ENCODE results near the gene MDK.

The MDK gene

DNA sequence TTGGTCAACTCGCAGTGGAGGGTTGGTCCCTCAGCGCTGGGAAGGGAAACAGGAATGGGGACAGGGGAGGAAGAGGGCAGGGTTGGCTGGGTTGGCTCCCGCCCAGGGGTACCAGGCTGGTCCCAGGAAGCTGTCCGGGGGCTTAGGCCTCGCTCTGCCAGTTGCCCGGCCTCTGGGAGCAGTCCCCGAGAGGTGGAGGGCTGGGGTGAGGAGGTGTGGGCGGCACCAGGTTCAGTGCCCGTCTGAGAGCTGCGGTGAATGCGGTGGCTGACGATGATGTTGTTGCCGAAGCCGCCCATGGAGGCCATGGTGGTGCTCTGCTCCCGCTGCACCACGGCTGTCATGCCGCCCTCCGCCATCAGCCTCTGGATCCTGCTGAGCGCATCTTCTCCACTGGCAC, 16.1 kb downstream of the MDK start:
- TF ChIP-seq ZNF423 (tag by site-specific recombination; IDR thresholded peaks at IDR 0.05) (no peak), ZBTB21 (tag by site-specific recombination; IDR thresholded peaks at IDR 0.05) (no peak), ZNF133 (tag by site-specific recombination; IDR thresholded peaks at IDR 0.05) (no peak), ZNF521 (tag by site-specific recombination; IDR thresholded peaks at IDR 0.05) (no peak), ZNF596 (tag by site-specific recombination; IDR thresholded peaks at IDR 0.05) (no peak), ZNF544 (tag by site-specific recombination; IDR thresholded peaks at IDR 0.05) (no peak), KLF8 (tag by site-specific recombination; IDR thresholded peaks at IDR 0.05) (no peak), ZNF184 (tag by site-specific recombination; IDR thresholded peaks at IDR 0.05) (no peak), ZEB2 (tag by site-specific recombination; IDR thresholded peaks at IDR 0.05) (no peak), ZNF112 (tag by site-specific recombination; IDR thresholded peaks at IDR 0.05) (no peak), ZFHX2 (tag by site-specific recombination; conservative IDR thresholded peaks at IDR 0.05) (no peak), ZSCAN4 (tag by site-specific recombination; IDR thresholded peaks at IDR 0.05) (no peak), ZNF16 (tag by site-specific recombination; IDR thresholded peaks at IDR 0.05; ENCODE audit: low read depth) (no peak), ZNF23 (tag by site-specific recombination; IDR thresholded peaks at IDR 0.05; ENCODE audit: borderline replicate concordance) (no peak), OVOL3 (tag by site-specific recombination; IDR thresholded peaks at IDR 0.05) (no peak), ZNF488 (tag by site-specific recombination; IDR thresholded peaks at IDR 0.05) (no peak), SCRT1 (tag by site-specific recombination; IDR thresholded peaks at IDR 0.05; ENCODE audit: borderline replicate concordance) (no peak), SP7 (tag by site-specific recombination; IDR thresholded peaks at IDR 0.05) (no peak), ZNF19 (tag by site-specific recombination; IDR thresholded peaks at IDR 0.05; ENCODE audit: low read depth) (no peak), ZNF239 (tag by site-specific recombination; IDR thresholded peaks at IDR 0.05) (no peak)
- ChIA-PET CTCF (no interaction called here), POLR2A (no interaction called here)
- H3K27ac ChIP-seq (ENCODE audit: extremely low read depth, low read depth, low read length), result no peak overlapping the region
- peaks cover 0 to 38% of the 10 kb centered on the region in 2 experiments; a peak in 1 of 3 replicates for H3K36me3 ChIP-seq (ENCODE audit: control insufficient read depth in 2 of 2, insufficient read depth in 1 of 2, low read length in 2 of 2)
- no peak overlapping the region for H3K4me3 ChIP-seq (ENCODE audit: low read depth, low read length)
- H3K9me3 ChIP-seq (ENCODE audit: control insufficient read depth, insufficient read depth, low read depth, low read length), result no peaks in the 10 kb centered on the region
- no peaks in the 10 kb centered on the region for H3K4me1 ChIP-seq (ENCODE audit: control insufficient read depth, insufficient read depth, low read length)

DNA sequence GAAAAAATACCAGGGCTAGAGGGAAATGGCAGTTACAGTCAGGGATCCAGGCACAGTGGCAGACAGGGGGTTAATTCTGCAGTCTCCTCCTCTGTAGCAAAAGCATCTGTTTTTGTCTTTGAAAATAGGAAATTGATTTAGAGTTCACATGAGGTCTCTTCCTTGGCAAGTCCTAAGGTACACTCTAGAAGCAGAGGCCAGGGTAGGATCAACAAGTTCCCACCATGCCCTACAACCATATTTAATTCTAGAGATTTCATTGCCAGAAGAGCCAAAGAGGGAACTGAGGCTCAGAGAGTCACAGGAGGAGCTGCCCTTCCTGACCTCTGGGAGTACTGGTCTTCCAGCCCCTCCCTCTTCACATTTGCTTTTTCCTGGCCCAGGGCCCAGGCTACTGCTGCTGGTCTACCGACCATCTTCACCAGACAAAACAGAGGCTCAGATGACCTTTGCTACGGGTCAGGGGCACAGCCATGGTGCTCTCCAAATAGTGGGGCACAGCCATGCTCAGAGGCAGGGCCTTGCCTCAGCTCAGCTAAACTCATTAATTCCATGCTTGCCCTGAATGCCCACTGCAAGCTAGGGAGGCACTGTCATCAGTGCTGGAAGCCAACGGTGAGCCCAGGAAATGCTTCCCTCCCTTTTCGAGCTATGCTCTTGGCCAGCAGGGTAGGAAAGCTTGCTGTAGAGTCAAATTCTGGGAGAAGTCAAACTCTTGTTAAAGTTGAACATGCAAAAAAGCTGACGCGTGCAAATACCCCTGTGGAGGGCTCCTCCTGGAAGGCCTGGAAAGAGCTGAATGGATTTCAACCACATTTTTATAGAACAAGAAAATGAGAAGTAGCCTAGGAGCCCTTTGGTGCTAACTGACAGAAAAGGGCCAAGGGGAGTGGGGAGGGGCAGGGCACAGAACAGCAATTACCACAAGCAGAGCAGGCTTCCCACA, 21.8 kb downstream of the MDK start:
- no peak overlapping the region for H3K4me3 ChIP-seq (ENCODE audit: low read depth, low read length)
- no peaks in the 10 kb centered on the region for H3K9me3 ChIP-seq (ENCODE audit: control insufficient read depth, insufficient read depth, low read depth, low read length)
- ChIA-PET POLR2A (no interaction called here), CTCF (interaction anchor here (0.7 to 1.8 kb wide), 3 partner anchors 11 to 489 kb away, joined by 3 to 6 read pairs (median 4); partner anchors contain the start of gene CHRM4)
- peaks cover 0 to 50% of the 10 kb centered on the region in 2 experiments; a peak in 2 of 3 replicates for H3K36me3 ChIP-seq (ENCODE audit: control insufficient read depth in 2 of 2, insufficient read depth in 1 of 2, low read length in 2 of 2)
- no peak for TF ChIP-seq ZNF501 (tag by site-specific recombination; IDR thresholded peaks at IDR 0.05)
- TF ChIP-seq SCRT2 (tag by site-specific recombination; IDR thresholded peaks at IDR 0.05), result 0 out of 2 replicates have a peak, but pooled peaks have one; percentile 14
- H3K27ac ChIP-seq (ENCODE audit: extremely low read depth, low read depth, low read length), result no peak overlapping the region
- no peaks in the 10 kb centered on the region for H3K4me1 ChIP-seq (ENCODE audit: control insufficient read depth, insufficient read depth, low read length)
